Ovary (tissue), 3 donors: Measurements from ENCODE around the gene STPG3.

Source experiments
- CTCF ChIP-seq, 3 donors: fragments of 450-650 bp in 2 of 3; fragments of 200-600 bp in 1 of 3; IDR thresholded peaks; one replicate each; pipeline versions ENCODE4 v1.5.1 to v1.8.0; 2016 to 2022; ENCODE audit warnings: antibody characterized with exemption in 3 of 3, mild to moderate bottlenecking in 1 of 3
- POLR2A ChIP-seq: fragments of 450-650 bp; IDR thresholded peaks from one replicate; pipeline ENCODE4 v1.6.1; 2017; ENCODE audit warnings: antibody characterized with exemption, mild to moderate bottlenecking, moderate library complexity
- donor health status: DM: no; HTN: no; CAD: no.

GRCh38 chr9:137231372-137232039, 19.6 kb upstream of the STPG3 start:
- TF ChIP-seq CTCF (IDR thresholded peaks at IDR 0.05): no peak
- TF ChIP-seq POLR2A: no peak
